IPS DF 6.9 (cell line): ENCODE results near the gene KCNT2.

Experiments used
- DNase-seq: peaks from one replicate; pipeline ENCODE4 v3.0.0-alpha.2; 2013; ENCODE audit warnings: low read depth, low spot score
- H3K27ac ChIP-seq: one replicate; pipeline ENCODE4 v1.5.1; 2013; ENCODE audit warnings: low read length, control low read depth
- H3K27me3 ChIP-seq: 2 replicates; pipeline ENCODE4 v1.6.1; 2013; ENCODE audit warnings: mild to moderate bottlenecking, low read length; ENCODE audit not compliant: control insufficient read depth, insufficient read depth
- H3K36me3 ChIP-seq: 2 replicates; pipeline ENCODE4 v1.6.1; 2013; ENCODE audit warnings: low read length; ENCODE audit not compliant: control insufficient read depth, insufficient read depth
- H3K4me1 ChIP-seq: 2 replicates; pipeline ENCODE4 v1.6.1; 2013; ENCODE audit warnings: low read length; ENCODE audit not compliant: control insufficient read depth, insufficient read depth
- H3K4me3 ChIP-seq: 2 replicates; pipeline ENCODE4 v1.5.1; 2013; ENCODE audit warnings: mild to moderate bottlenecking, low read length
- H3K9me3 ChIP-seq: 2 replicates; pipeline ENCODE4 v1.6.1; 2013; ENCODE audit warnings: low read length, inconsistent platforms; ENCODE audit not compliant: control insufficient read depth, insufficient read depth
- WGBS: extraction: QIAGEN DNeasy Blood & Tissue Kit; methylation state at CpG from one replicate; pipeline ENCODE4 v1.1.7; 2013; ENCODE audit warnings: mixed read lengths, missing lambda C conversion rate; ENCODE audit not compliant: insufficient read length, insufficient coverage; 5-methylcytosine and 5-hydroxymethylcytosine counted together

The KCNT2 gene

DNA sequence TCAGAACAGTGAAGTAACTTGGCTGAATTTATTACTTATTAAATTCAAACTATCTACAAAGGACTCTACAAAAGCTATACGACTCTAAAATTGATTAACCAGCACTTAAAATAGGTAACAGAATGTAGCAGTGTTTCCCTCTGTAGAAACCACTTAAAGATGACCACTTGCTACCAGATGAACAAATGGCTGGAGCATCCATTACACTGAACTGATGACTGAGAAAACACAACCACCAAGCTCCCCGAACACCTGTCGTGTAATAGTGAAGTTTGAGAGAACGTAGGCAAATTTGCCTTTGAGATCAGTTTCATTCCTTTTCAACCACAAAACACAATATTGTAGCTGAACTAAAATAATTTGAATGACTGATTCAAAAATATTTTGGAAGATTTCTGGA lies 226.7 kb downstream of the KCNT2 start:
- Histone ChIP-seq H3K4me1 (no peaks in the 10 kb centered on the region), H3K9me3 (no peaks in the 10 kb centered on the region), H3K27ac (no peak overlapping the region), H3K27me3 (no peaks in the 10 kb centered on the region), H3K4me3 (no peak overlapping the region), H3K36me3 (no peaks in the 10 kb centered on the region)
- WGBS = no CpG with 5 or more reads among the region's 4 CpGs
- DNase-seq = no peak

DNA sequence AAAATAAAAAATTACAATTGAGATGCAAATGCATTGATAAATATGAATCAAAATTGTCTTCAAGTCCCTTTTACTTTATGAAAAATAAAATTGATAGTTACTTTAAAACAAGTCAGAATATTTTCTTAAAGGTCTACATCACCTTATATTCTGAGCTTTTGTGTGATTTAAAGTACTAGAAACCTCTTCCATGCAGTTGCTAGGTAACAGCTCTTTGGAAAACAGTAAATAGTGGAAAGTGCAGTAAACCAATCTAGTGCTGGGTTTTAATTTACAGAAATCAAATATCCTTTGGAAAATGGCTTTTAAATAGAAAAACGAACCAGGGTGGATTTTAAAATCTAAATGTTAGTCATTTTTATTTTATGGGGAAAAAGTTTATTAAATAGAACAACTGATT lies 227.9 kb downstream of the KCNT2 start:
- no peaks in the 10 kb centered on the region for H3K4me1 ChIP-seq
- H3K27ac ChIP-seq = no peak overlapping the region
- H3K4me3 ChIP-seq = no peak overlapping the region
- no peaks in the 10 kb centered on the region for H3K36me3 ChIP-seq
- no CpG with 5 or more reads among the region's 1 CpG for WGBS
- DNase-seq = no peak
- H3K27me3 ChIP-seq = no peaks in the 10 kb centered on the region
- H3K9me3 ChIP-seq = no peaks in the 10 kb centered on the region

DNA sequence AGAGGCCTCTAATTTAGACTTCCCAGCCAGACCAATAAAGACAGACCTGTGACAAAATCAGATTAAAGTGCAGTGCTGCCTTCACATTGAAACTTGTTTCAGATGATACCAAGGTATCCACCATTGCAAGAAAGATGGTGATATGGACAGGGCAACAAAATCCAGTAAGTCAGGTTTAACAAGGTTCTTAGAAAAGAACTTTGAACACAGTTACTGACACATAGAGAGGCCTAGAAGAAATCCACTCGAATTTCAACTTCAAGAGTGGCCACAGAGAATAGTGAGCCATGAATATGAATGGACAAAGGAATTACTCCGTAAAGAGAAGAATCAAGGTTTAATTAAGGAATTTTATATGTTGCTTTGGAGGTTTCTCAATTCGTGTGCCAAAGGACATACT lies 230.4 kb downstream of the KCNT2 start:
- no peaks in the 10 kb centered on the region for H3K27me3 ChIP-seq
- no peaks in the 10 kb centered on the region for H3K4me1 ChIP-seq
- H3K27ac ChIP-seq = no peak overlapping the region
- no peak overlapping the region for H3K4me3 ChIP-seq
- no peak for DNase-seq
- WGBS = no CpG with 5 or more reads among the region's 3 CpGs
- no peaks in the 10 kb centered on the region for H3K36me3 ChIP-seq
- no peaks in the 10 kb centered on the region for H3K9me3 ChIP-seq

DNA sequence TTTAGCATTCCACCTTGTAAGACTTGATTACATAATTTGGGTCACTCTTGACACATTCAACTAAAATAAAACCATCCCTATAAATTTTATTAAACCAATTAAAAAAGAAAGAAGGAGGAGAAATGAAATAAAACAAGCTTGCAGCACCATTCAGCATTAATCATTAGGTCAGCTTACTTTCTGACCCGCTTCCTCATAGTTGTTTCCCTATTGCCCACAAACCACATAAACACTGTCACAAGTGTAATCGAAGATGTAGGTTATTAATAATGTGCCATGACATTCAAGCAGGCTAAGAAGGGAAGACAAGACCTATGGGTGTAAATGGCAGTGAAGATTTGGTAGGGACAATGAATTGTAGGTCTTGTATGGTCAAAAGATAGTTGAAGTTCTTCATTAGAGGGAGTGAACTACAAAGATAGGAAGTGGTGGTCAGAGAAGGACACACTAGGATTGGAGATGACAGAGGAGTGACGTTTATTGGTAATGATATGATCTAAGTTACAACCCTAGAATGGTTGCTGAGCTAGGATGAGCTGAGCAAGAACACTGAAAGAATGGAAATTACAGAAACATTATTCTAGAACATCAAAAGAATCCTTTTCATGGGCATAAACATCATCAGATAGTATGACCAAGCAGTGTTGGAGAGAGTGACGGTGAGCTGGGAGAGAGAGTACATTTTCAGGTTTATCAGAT lies 231.5 kb downstream of the KCNT2 start:
- no peaks in the 10 kb centered on the region for H3K9me3 ChIP-seq
- H3K27me3 ChIP-seq = no peaks in the 10 kb centered on the region
- no peak overlapping the region for H3K4me3 ChIP-seq
- H3K27ac ChIP-seq = no peak overlapping the region
- WGBS = no CpG with 5 or more reads among the region's 4 CpGs
- no peak for DNase-seq
- H3K4me1 ChIP-seq = no peaks in the 10 kb centered on the region
- H3K36me3 ChIP-seq = no peaks in the 10 kb centered on the region

DNA sequence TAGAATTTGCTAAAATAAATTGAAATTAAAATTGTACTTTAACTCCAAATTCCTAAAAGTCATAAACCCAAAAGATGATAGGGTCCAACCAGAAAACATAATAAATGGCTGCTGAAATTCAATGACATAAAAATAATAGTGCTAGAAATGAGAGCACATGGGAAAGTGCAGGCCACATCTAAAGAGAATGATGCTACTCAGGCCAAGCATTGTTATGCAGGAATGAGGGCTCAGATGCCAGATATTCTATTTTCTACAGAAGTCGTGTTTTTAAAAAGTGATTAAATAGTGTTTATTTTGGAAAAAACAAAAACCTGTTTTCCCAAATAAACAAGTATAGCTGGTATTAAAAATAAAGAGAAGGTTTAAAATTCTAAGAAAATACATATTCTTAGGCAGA lies 234.4 kb downstream of the KCNT2 start:
- DNase-seq = no peak
- H3K4me3 ChIP-seq = no peak overlapping the region
- no peaks in the 10 kb centered on the region for H3K9me3 ChIP-seq
- no peak overlapping the region for H3K27ac ChIP-seq
- H3K4me1 ChIP-seq = no peaks in the 10 kb centered on the region
- no CpG with 5 or more reads among the region's 1 CpG for WGBS
- no peaks in the 10 kb centered on the region for H3K36me3 ChIP-seq
- H3K27me3 ChIP-seq = no peaks in the 10 kb centered on the region

DNA sequence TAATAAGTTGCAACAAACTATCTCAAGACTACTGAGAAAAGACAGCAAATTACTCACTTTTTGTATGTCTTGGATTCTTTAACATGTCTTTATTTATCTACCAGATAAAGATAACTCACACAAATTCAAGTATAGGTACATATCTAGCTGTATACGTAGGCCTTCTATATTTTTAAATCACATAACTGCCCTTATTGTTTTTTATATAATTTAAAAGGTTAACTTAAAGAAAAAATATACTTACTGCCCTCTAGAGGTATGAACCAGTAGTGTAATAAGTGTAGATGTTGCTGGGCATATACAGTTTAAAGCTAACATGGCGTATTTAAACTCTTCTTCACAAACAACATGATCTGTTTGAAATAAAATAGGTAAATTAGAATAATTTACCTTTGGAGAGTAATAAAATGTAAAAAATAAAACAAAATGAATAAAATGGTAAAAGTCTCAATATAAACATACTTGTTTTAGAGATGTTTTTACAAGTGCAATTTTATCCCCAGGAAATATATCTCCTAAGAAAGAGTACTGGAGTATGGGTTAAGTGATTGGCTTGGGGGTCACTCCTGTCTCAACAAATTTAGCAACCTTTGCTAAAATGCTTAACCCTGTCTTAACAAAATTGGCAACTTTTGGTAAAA lies 235.2 kb downstream of the KCNT2 start:
- WGBS = no CpG with 5 or more reads among the region's 2 CpGs
- Histone ChIP-seq H3K9me3 (no peaks in the 10 kb centered on the region), H3K27me3 (no peaks in the 10 kb centered on the region), H3K36me3 (no peaks in the 10 kb centered on the region), H3K27ac (no peak overlapping the region), H3K4me1 (no peaks in the 10 kb centered on the region), H3K4me3 (no peak overlapping the region)
- DNase-seq = no peak

DNA sequence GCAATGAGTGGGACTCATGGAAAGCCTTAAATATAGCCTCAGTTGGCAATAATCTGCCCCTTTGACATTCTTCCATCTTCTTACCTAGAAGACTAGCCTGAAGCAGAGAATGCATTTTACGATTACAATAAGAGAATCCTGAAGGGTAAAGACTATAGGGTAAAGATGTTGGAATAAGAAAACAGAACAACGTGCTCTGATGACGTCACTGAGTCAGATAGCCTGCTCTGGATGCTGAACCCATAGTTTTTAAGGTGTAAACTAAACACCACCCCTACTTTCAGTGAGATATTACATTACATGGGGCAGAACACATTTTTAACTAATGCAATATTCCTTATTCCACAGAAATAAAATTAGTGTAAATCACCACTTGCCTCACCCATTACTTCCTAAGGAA lies 240.4 kb downstream of the KCNT2 start:
- no peaks in the 10 kb centered on the region for H3K36me3 ChIP-seq
- no peak overlapping the region for H3K4me3 ChIP-seq
- no CpG with 5 or more reads among the region's 3 CpGs for WGBS
- no peak overlapping the region for H3K27ac ChIP-seq
- DNase-seq = no peak
- H3K27me3 ChIP-seq = no peaks in the 10 kb centered on the region
- H3K4me1 ChIP-seq = no peaks in the 10 kb centered on the region
- no peaks in the 10 kb centered on the region for H3K9me3 ChIP-seq

DNA sequence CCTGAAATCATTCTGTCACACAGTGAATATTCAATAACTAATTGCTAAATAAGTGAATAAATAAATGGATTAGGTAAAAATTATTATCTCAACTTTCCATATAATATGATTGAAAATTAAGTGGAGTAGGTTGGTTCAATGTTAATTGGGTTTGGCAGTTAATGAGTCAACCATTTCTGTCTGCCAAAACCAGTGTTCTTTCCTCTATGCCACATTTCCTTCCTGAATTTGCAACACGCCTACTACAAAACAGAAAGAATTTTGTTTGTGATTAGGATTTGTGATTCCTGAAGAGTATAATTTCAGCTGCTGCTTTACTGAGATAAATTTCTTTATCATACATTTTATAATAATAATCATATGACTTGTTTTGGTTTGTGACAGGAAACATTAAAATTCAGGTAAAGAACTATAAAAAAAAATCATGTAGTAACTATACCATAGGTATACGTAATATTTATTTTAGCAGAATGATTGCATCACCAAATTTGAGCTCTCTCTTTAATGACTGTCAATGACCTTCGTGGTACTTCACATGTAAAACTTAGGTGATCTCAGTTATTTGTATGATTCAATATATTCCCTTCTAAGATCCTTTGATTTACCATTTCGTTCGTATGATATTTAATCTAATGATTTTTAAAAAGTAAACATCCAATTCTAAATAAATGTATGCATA lies 241.3 kb downstream of the KCNT2 start:
- Histone ChIP-seq H3K4me1 (no peaks in the 10 kb centered on the region), H3K9me3 (no peaks in the 10 kb centered on the region), H3K4me3 (no peak overlapping the region), H3K27me3 (no peaks in the 10 kb centered on the region), H3K27ac (no peak overlapping the region), H3K36me3 (no peaks in the 10 kb centered on the region)
- DNase-seq = no peak
- WGBS = no CpG with 5 or more reads among the region's 5 CpGs

DNA sequence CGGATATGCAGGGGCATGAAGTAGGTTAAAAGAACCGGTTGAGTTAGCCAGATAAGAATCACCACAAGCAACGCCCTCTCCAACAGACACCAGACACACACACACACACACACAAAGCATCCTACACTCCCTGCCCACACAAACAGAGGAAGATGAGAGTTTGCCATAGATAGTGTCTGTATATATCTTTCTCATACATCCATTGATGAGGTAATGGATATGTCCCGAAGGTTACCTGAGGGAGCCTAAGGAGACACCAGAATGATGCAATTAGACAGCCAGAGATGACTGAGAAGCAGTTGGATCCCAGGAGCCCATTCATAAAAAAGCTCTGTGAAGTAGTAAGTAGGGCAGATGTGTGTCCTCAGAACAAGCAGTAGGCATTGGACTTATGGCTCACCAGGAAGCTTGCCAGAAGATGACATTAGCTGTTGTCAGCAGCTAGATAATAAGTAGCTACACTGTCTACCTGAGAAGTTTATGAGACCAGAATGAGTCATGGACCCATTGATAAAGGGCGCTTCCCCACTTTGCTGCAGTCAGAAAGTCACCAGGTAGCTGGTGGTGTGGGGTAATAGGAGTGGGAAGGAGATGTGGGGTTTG lies 247.0 kb downstream of the KCNT2 start:
- H3K27me3 ChIP-seq = no peaks in the 10 kb centered on the region
- H3K4me3 ChIP-seq = no peak overlapping the region
- H3K27ac ChIP-seq = no peak overlapping the region
- DNase-seq = no peak
- no CpG with 5 or more reads among the region's 5 CpGs for WGBS
- no peaks in the 10 kb centered on the region for H3K9me3 ChIP-seq
- H3K36me3 ChIP-seq = no peaks in the 10 kb centered on the region
- no peaks in the 10 kb centered on the region; the same call in 1 of the 2 replicates for H3K4me1 ChIP-seq

DNA sequence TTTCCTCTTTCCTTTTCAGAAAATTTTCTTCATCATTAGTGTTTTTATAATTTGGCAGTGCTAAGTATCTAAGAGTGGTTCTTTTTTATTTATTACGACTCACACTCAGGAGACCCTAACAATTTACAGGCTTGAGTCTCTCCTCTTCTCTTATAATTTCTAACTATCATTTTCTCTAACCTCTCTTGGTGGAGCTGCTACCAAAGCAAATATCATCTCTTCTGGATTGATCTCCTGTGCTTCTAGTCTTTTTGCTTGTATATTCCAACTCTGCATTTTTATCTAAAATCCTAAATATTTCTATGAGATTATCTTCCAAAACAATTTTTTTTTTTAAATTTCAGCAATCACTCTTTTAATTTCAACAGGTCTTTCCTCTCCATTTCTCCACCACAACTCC lies 250.3 kb downstream of the KCNT2 start:
- Histone ChIP-seq H3K27ac (no peak overlapping the region), H3K36me3 (no peaks in the 10 kb centered on the region), H3K4me3 (no peak overlapping the region), H3K4me1 (no peaks in the 10 kb centered on the region; the same call in 1 of the 2 replicates), H3K27me3 (no peaks in the 10 kb centered on the region), H3K9me3 (no peaks in the 10 kb centered on the region)
- no CpG with 5 or more reads among the region's 1 CpG for WGBS
- DNase-seq = no peak
